GM23338 (cell line): ENCODE data around the gene GLCE. TPM values are rescaled to one million over a fixed set of nuclear protein-coding genes. Genes with fewer than 3 reads are reported as not detected.

Experiments
- ATAC-seq: fragments of 200-7000 bp; cut with Tn5 transposase; 3 replicates; pipeline ENCODE4 v1.9.1; 2020
- DNase-seq: peaks from one replicate; pipeline ENCODE4 v3.0.0-alpha.2; 2015; ENCODE audit warnings: low spot score
- H2AFZ ChIP-seq: fragments of 200-600 bp; sonication (generic); 2 replicates; pipeline ENCODE4 v1.8.0; 2016; ENCODE audit warnings: antibody characterized with exemption, mild to moderate bottlenecking, moderate library complexity
- H3F3A ChIP-seq: fragments of 200-600 bp; sonication (generic); replicated peaks from 2 replicates; pipeline ENCODE4 v1.8.0; 2017; ENCODE audit warnings: antibody characterized with exemption, mixed run types, low read depth
- H3K27ac ChIP-seq: fragments of 200-600 bp; sonication (generic); 2 replicates; pipeline ENCODE4 v1.6.1; 2016; ENCODE audit warnings: low read depth
- H3K27me3 ChIP-seq: fragments of 200-600 bp; sonication (generic); 2 replicates; pipeline ENCODE4 v1.8.0; 2016; ENCODE audit warnings: mild to moderate bottlenecking, mixed run types, moderate library complexity; ENCODE audit not compliant: insufficient read depth
- H3K36me3 ChIP-seq: fragments of 200-600 bp; sonication (generic); 2 replicates; pipeline ENCODE4 v1.8.0; 2016; ENCODE audit warnings: mild to moderate bottlenecking; ENCODE audit not compliant: insufficient read depth
- H3K4me1 ChIP-seq: fragments of 200-600 bp; sonication (generic); 2 replicates; pipeline ENCODE4 v1.8.0; 2016; ENCODE audit warnings: mild to moderate bottlenecking, moderate library complexity; ENCODE audit not compliant: insufficient read depth
- H3K4me2 ChIP-seq: fragments of 200-600 bp; sonication (generic); 2 replicates; pipeline ENCODE4 v1.7.1; 2017; ENCODE audit warnings: mixed run types
- H3K4me3 ChIP-seq: fragments of 200-600 bp; sonication (generic); 2 replicates; pipeline ENCODE4 v1.6.1; 2016; ENCODE audit warnings: mixed run types
- H3K79me2 ChIP-seq: fragments of 200-600 bp; sonication (generic); replicated peaks from 2 replicates; pipeline ENCODE4 v1.8.0; 2017; ENCODE audit warnings: mild to moderate bottlenecking; ENCODE audit not compliant: insufficient read depth
- H3K9me2 ChIP-seq: fragments of 200-600 bp; sonication (generic); 2 replicates; pipeline ENCODE4 v1.8.0; 2017; ENCODE audit not compliant: insufficient read depth
- H4K20me1 ChIP-seq: fragments of 200-600 bp; sonication (generic); replicated peaks from 2 replicates; pipeline ENCODE4 v1.8.0; 2017; ENCODE audit warnings: mild to moderate bottlenecking; ENCODE audit not compliant: insufficient read depth
- H3K27ac Mint-ChIP-seq: 2 replicates; pipeline ENCODE4 v1.8.0; 2020; ENCODE audit warnings: inconsistent platforms, mild to moderate bottlenecking, moderate library complexity, mixed read lengths
- H3K27me3 Mint-ChIP-seq: 3 replicates; pipeline ENCODE4 v1.8.0; 2022; ENCODE audit warnings: low read depth, mild to moderate bottlenecking, moderate library complexity, mixed read lengths, inconsistent platforms; ENCODE audit not compliant: insufficient read depth, poor library complexity
- H3K36me3 Mint-ChIP-seq: 3 replicates; pipeline ENCODE4 v1.8.0; 2021; ENCODE audit warnings: low read depth, mild to moderate bottlenecking, inconsistent platforms, moderate library complexity, mixed read lengths
- H3K4me1 Mint-ChIP-seq: 3 replicates; pipeline ENCODE4 v1.8.0; 2020; ENCODE audit warnings: mild to moderate bottlenecking, inconsistent platforms, mixed read lengths
- H3K4me3 Mint-ChIP-seq: 3 replicates; pipeline ENCODE4 v1.8.0; 2021; ENCODE audit warnings: moderate library complexity, mild to moderate bottlenecking, inconsistent platforms, mixed read lengths
- H3K9me3 Mint-ChIP-seq: 3 replicates; pipeline ENCODE4 v1.8.0; 2020; ENCODE audit warnings: moderate library complexity, mild to moderate bottlenecking, inconsistent platforms, mixed read lengths
- CREB1 ChIP-seq: fragments of 250-450 bp; sonication (Bioruptor Pico); IDR thresholded peaks from 2 replicates; pipeline ENCODE4 v1.5.0; 2020; ENCODE audit warnings: low read depth, mild to moderate bottlenecking, moderate library complexity
- CTCF ChIP-seq, 2 experiments: fragments of 200-600 bp in 1 of 2; sonication (generic) in 1 of 2; conservative IDR thresholded peaks; 2 replicates each; pipeline versions ENCODE4 v1.5.1 to v1.6.1; 2016 to 2017; ENCODE audit warnings: antibody characterized with exemption in 2 of 2, low read depth in 2 of 2, mild to moderate bottlenecking in 2 of 2, moderate library complexity in 1 of 2
- ETS1 ChIP-seq: IDR thresholded peaks from 2 replicates; pipeline ENCODE4 v1.6.1; 2016; ENCODE audit warnings: antibody characterized with exemption
- EZH2 ChIP-seq: fragments of 200-600 bp; sonication (generic); IDR thresholded peaks from one replicate; pipeline ENCODE4 v1.8.0; 2017; ENCODE audit warnings: antibody characterized with exemption, mild to moderate bottlenecking, low read depth; ENCODE audit not compliant: unreplicated experiment
- EZH2phosphoT487 ChIP-seq: fragments of 200-600 bp; sonication (generic); IDR thresholded peaks from one replicate; pipeline ENCODE4 v1.8.1; 2018; ENCODE audit warnings: antibody characterized with exemption; ENCODE audit not compliant: unreplicated experiment
- JUNB ChIP-seq: IDR thresholded peaks from one replicate; pipeline ENCODE4 v1.6.1; 2016; ENCODE audit warnings: antibody characterized with exemption; ENCODE audit not compliant: unreplicated experiment
- NANOG ChIP-seq: IDR thresholded peaks from 2 replicates; pipeline ENCODE4 v1.6.1; 2016; ENCODE audit warnings: antibody characterized with exemption, borderline replicate concordance
- POLR2AphosphoS5 ChIP-seq: IDR thresholded peaks from 2 replicates; pipeline ENCODE4 v1.6.1; 2016; ENCODE audit warnings: antibody characterized with exemption, low read depth
- STAT1 ChIP-seq: IDR thresholded peaks from one replicate; pipeline ENCODE4 v1.6.1; 2016; ENCODE audit warnings: antibody characterized with exemption; ENCODE audit not compliant: unreplicated experiment
- ZNF114 ChIP-seq: fragments of 250-450 bp; sonication (Bioruptor Pico); IDR thresholded peaks from 2 replicates; pipeline ENCODE4 v1.5.0; 2020; ENCODE audit warnings: mild to moderate bottlenecking, moderate library complexity
- ZNF331 ChIP-seq: fragments of 250-450 bp; sonication (Bioruptor Pico); IDR thresholded peaks from 2 replicates; pipeline ENCODE4 v1.5.0; 2020; ENCODE audit warnings: low read depth, mild to moderate bottlenecking, moderate library complexity
- ZNF462 ChIP-seq: fragments of 250-450 bp; sonication (Bioruptor Pico); IDR thresholded peaks from 2 replicates; pipeline ENCODE4 v1.5.0; 2020; ENCODE audit warnings: mild to moderate bottlenecking, moderate library complexity
- polyA plus RNA-seq: library from polyadenylated mRNA; unstranded; fragments of >200 nt; fragmentation: Nextera tagmentation; extraction: Ambion mirVana; gene quantifications from 2 replicates; pipeline ENCODE4 v1.2.1, GENCODE V29; 2016
- total RNA-seq: library from RNA; depleted of rRNA; stranded (reverse); fragments of >200 nt; shearing (Covaris generic); gene quantifications from 2 replicates; pipeline ENCODE4 v1.2.3, GENCODE V29; 2014

Gene GLCE
- total and polyA plus RNA-seq, 2 experiments from 2014 or later = 7.5 to 15.5 TPM

GRCh38 chr15:69215314-69216035, 55.0 kb downstream of the GLCE start:
- Histone ChIP-seq H3F3A (no peaks in the 10 kb centered on the region), H3K9me2 (no peaks in the 10 kb centered on the region), H3K4me2 (no peak overlapping the region), H3K79me2 (no peaks in the 10 kb centered on the region), H3K4me3 (no peak overlapping the region), H3K27ac (no peak overlapping the region), H3K36me3 (no peaks in the 10 kb centered on the region), H3K4me1 (no peaks in the 10 kb centered on the region), H4K20me1 (no peaks in the 10 kb centered on the region), H3K27me3 (no peaks in the 10 kb centered on the region), H2AFZ (no peak overlapping the region)
- no peak for TF ChIP-seq NANOG
- TF ChIP-seq POLR2AphosphoS5 = no peak
- no peak for TF ChIP-seq ZNF114
- no peak for TF ChIP-seq EZH2phosphoT487
- no peak for TF ChIP-seq CREB1
- no peak for TF ChIP-seq EZH2
- Mint-ChIP-seq H3K36me3 (no peaks in the 10 kb centered on the region), H3K27ac (no peak overlapping the region; the same call in 1 of the 2 replicates), H3K27me3 (no peaks in the 10 kb centered on the region), H3K4me3 (no peak overlapping the region), H3K4me1 (no peaks in the 10 kb centered on the region; the same call in 2 of the 3 replicates), H3K9me3 (no peaks in the 10 kb centered on the region)
- ATAC-seq = no peak
- DNase-seq = no peak

GRCh38 chr15:69217381-69217780, 56.9 kb downstream of the GLCE start:
- H3F3A ChIP-seq = no peaks in the 10 kb centered on the region
- H3K36me3 ChIP-seq = no peaks in the 10 kb centered on the region
- Mint-ChIP-seq H3K4me1 (no peaks in the 10 kb centered on the region; the same call in 2 of the 3 replicates), H3K27me3 (no peaks in the 10 kb centered on the region), H3K4me3 (no peak overlapping the region), H3K9me3 (no peaks in the 10 kb centered on the region), H3K36me3 (peaks cover 5% of the 10 kb centered on the region; the same call in 2 of the 3 replicates), H3K27ac (no peak overlapping the region)
- DNase-seq (no peak), ATAC-seq (no peak)
- no peaks in the 10 kb centered on the region for H3K79me2 ChIP-seq
- no peaks in the 10 kb centered on the region for H3K27me3 ChIP-seq
- no peaks in the 10 kb centered on the region for H4K20me1 ChIP-seq
- no peaks in the 10 kb centered on the region for H3K9me2 ChIP-seq
- no peak overlapping the region for H3K4me2 ChIP-seq
- H3K4me3 ChIP-seq = no peak overlapping the region
- no peak overlapping the region for H2AFZ ChIP-seq
- no peaks in the 10 kb centered on the region for H3K4me1 ChIP-seq
- H3K27ac ChIP-seq = no peak overlapping the region
- TF ChIP-seq ETS1 = no peak
- no peak for TF ChIP-seq ZNF462 (CRISPR knock-in tag)
- no peak for TF ChIP-seq CTCF (conservative IDR thresholded peaks at IDR 0.05; ENCODE audit: low read depth in 2 of 2)
- no peak for TF ChIP-seq EZH2
- TF ChIP-seq EZH2phosphoT487 = no peak
- TF ChIP-seq NANOG = no peak
- no peak for TF ChIP-seq JUNB
- no peak for TF ChIP-seq CREB1
- no peak for TF ChIP-seq POLR2AphosphoS5
- TF ChIP-seq STAT1 = no peak
- no peak for TF ChIP-seq ZNF331 (CRISPR knock-in tag)
